Hematopoietic multipotent progenitor cell treated with erythropoietin and hydrocortisone succinate and interleukin-3 and kit ligand, for 17 days (in vitro differentiated cells): Measurements from ENCODE around the gene HS6ST2.
A peak's percentile ranks its signal among the peaks of the same experiment; 100 is the strongest.

Experiments used
- DNase-seq: peaks from one replicate; pipeline ENCODE4 v3.0.0-alpha.2; 2015; ENCODE audit warnings: low spot score

Gene HS6ST2

GRCh38 chrX:132613801-132614200 is 344.6 kb downstream of the HS6ST2 start:
- DNase-seq: no peak

- DNase-seq: peak; percentile 44
Observed at GRCh38 chrX:132612821-132613564, 345.4 kb downstream of the HS6ST2 start.

- DNase-seq: no peak
Observed at GRCh38 chrX:132610536-132610935, 347.9 kb downstream of the HS6ST2 start.

- DNase-seq: no peak
Observed at GRCh38 chrX:132609362-132609848, 349.0 kb downstream of the HS6ST2 start.

GRCh38 chrX:132603700-132604286 is 354.6 kb downstream of the HS6ST2 start:
- DNase-seq: no peak

- no peak for DNase-seq
Observed at GRCh38 chrX:132602701-132603100, 355.7 kb downstream of the HS6ST2 start.

GRCh38 chrX:132594999-132595398 is 363.4 kb downstream of the HS6ST2 start:
- no peak for DNase-seq

GRCh38 chrX:132594129-132594528 is 364.3 kb downstream of the HS6ST2 start:
- no peak for DNase-seq

- no peak for DNase-seq
Observed at GRCh38 chrX:132592880-132593279, 365.5 kb downstream of the HS6ST2 start.

GRCh38 chrX:132591719-132592275 is 366.6 kb downstream of the HS6ST2 start:
- no peak for DNase-seq

GRCh38 chrX:132590350-132591026 is 367.9 kb downstream of the HS6ST2 start:
- no peak for DNase-seq

- DNase-seq: no peak
Observed at GRCh38 chrX:132584936-132585335, 373.5 kb downstream of the HS6ST2 start.

- no peak for DNase-seq
Observed at GRCh38 chrX:132576939-132577338, 381.5 kb downstream of the HS6ST2 start.
